ENCODE measurements around the gene EMP2.
A peak's percentile ranks its signal among the peaks of the same experiment; 100 is the strongest.
"Not testable (repeated sequence)": the region's sequence is repeated elsewhere in the genome, so short reads cannot be mapped to it uniquely, and the experiment has no call there.

The EMP2 gene

DNA sequence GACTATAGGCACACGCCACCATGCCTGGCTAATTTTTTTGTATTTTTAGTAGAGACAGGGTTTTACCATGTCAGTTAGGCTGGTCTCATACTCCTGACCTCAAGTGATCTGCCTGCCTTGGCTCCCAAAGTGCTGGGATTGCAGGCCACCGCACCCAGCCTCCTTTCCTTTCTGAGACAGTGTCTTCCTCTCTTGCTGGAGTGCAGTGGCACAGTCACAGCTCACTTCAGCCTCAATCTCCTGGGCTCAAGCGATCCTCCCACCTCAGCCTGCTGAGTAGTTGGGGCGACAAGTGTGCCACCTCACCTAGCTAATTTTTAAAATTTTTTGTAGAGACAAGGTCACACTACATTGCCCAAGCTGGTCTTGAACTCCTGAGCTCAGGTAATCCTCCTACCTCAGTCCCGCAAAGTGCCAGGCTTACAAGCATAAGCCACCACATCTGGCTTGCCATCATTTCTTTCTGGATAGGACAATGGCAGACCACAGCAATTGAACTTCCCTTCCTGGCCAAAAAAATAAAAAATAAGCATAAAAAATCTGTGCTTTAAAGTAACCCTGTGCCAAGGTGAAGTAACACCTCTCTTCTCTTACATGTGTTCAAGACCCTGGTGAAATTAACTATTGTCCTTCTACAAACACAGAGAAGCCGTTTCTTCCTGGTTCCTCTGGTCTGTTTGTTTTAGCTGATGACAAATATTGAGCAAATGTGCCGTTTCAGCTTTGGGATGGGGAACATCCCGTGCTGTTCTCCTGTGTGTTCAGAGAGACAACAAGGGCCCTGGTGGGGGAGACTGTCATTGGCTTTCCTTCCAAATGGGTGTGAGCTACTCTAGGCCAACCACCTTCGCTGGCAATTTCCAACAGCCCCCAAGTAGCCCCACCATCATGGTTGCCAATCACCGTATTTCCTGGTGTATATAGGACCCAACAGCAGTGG, 60.2 kb downstream of the EMP2 start:
- no peak for DNase-seq

DNA sequence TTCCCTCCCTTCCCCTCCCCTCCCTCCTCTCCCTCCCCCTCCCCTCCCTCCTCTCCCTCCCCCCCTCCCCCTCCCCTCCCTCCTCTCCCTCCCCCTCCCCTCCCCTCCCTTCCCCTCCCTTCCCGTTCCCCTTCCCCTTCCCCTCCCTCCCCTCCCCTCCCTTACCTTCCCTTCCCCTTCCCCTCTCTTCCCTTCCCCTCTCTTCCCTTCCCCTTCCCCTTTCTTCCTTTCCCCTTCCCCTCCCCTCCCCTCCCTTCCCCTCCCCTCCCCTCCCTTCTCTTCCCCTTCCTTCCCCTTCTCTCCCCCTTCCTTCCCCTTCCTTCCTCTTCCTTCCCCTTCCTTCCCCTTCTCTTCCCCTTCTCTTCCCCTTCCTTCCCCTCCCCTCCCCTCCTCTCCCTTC, 61.1 kb downstream of the EMP2 start:
- no peak for DNase-seq

DNA sequence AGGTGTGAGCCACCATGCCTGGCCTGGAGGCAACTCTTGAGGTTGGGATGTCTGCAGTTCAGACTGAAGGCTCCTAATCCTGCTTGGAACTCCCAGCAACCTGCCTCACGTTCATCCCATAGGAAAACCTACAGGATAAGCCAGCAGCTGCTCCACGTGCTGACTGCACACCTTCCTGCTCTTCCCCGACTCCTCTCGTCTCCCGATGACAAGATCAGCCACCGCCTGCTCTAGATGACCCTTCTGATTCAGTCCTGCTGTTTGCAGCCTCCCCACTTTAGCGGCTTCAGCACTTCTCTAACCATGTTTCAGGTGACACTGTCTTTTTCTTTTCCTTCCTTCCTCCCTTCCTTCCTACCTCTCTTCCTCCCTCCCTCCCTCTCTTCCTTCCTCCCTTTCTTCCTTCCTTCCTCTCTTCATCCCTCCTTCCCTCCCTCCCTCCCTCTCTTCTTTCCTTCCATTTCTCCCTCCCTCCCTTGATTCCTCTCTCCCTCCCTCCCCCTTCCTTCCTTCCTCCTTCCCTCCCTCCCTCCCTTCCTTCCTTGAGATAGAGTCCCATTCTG, 61.8 kb downstream of the EMP2 start:
- DNase-seq, result no peak

DNA sequence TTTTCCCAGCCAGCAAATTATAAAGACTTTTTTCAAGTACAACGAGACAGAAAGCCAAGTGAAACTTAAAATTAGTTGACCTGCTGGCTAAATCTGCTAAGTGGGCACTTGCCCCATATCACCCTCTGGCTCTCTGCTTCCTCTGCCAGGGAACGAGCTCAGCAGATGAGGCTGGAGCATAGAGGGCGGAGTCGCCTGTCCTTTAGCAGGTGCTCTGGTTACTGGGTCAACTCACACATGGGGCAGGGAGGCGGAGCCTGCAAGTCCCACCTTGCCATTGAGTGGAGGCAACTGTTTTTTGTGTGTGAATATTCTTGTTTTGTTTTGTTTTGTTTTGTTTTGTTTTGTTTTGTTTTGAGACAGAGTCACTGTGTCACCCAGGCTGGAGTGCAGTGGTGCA, 62.5 kb downstream of the EMP2 start:
- DNase-seq, result no peak

DNA sequence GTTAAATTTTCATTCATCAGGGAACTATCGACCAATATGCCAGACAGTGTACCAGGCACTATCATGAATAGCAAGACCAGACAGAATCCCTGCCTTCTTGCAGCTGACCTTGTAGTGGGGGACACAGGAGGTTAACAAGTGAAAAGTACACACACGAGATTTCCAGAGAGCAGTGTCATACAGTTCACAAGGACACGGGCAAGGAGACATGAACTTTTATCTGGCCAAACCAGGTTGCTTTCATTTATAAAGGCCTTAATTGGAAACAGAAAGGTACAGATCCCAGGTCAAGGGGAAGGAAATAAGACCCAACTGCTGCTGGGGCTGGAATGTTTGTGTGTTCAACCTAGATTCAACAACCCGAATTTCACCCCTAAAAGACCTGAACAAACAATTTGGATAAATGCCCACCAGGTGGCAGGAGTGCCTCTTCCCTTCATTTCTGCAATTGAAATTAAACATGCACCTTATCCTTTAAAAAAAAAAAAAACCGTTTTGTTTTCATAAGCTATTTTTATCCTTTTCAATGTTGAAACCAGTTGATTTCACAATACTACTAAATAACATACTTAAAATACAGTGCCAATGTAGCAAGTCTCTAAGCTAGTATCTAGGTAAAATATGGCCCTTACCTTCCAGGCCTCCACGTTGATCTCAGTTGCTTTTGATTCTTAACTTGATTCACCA, 65.9 kb downstream of the EMP2 start:
- peak; percentile 68 for DNase-seq

DNA sequence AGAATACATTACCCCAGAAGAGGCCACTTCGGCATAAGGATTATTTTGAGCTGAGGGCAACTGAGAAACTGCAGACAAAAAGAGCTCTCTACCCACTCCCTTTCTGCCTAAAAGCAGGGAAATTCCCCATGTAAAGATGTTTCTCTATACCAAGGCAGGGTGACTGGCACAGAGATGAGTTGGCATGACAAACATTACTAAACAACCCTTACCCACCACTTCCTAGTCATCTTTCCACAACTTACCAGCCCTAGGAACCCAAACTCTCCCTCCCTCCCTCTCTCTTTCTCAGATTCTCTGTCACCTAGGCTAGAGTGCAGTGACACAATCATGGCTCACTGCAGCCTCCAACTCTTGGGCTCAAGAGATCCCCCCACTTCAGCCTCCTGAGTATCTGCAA, 68.6 kb downstream of the EMP2 start:
- DNase-seq, result no peak

DNA sequence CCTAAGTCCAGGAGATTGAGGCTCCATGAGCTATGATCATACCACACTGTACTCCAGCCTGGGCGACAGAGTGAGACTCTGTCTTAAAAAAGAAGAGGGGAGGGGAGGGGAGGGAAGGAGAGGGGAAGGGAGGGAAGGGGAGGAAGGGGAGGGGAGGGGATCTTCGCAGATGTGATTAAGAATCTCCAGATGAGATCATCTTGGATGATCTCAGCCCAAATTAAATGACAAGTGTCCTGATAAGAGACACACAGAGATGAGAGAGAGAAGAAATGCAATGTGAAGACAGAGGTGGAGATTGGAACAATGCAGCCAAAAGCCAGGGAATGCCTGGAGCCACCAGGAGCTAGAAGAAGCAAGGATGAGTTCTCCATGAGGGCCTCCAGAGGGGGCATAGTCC, 70.1 kb downstream of the EMP2 start:
- no peak for DNase-seq

DNA sequence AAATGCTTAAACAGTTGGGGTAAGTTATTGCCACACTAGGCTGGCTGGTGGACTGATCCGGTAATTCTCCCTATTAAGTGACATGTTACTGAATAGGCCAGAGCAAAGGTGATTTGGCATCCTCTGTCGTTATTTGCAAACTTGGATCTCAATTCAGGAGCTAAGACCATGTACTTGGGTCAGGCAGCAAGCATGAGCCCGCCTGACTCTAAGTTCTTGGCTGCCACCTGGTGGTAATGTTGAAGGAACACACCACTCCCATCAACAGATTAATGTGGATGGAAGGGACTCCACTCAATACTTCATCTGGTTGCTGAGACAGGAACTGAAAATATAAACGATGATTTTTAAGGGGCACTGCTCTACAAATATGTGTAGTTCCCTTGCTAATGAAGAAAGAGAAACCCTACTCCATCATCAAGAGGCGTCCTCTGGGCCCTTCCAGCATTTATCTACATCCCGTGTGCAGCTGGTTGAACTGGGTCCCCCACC, 70.8 kb downstream of the EMP2 start:
- peak; percentile 63 for DNase-seq

DNA sequence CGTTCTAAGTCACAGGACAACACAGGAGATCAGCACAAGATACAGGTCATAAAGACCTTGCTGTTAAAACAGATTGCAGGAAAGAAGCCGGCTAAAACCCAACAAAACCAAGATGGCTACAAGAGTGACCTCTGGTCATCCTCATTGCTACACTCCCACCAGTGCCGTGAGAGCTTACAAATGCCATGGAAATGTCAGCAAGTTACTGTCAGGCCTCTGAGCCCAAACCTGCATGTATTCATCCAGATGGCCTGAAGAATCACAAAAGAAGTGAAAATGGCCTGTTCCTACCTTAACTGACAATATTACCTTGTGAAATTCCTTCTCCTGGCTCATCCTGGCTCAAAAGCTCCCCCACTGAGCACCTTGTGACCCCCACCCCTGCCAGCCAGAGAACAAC, 75.1 kb downstream of the EMP2 start:
- DNase-seq, result not testable (repeated sequence)

DNA sequence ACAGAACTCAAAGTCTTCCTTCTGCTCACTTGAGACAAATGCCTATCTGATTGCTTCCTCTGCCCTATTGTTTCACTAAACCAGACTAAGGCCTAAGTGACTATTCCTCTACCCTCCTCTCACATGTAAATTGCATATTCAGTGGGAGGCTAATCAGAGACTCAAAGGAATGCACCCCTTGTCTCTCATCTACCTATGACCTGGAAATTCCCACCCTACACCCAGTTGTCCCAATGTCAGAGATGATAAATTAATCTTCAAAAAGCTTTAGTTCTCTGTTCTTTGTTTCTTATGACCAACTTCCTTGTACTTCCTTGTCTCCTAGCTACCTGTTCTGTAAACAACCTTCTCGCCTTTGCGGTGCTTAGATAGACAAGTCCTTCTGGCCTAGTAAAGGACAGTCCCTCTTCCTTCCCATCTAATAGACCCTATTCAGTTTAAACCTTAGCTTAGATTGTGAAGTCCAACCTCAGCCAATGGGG, 76.0 kb downstream of the EMP2 start:
- no peak for DNase-seq

DNA sequence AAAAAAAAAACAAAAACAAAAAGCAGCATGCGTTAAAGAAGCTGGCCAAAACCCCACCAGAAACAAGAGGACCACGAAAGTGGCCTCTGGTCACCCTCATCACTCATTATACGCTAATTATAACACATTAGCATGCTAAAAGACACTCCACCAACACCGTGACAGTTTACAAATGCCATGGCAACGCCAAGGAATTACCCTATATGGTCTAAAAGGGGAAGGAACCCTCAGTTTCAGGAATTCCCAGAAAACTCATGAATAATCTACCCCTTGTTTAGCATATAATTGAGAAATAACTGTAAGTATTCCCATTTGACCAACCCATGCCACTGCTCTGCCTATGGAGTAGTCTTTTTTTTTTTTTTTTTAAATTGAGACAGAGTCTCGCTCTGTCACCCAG, 77.6 kb downstream of the EMP2 start:
- DNase-seq, result no peak

DNA sequence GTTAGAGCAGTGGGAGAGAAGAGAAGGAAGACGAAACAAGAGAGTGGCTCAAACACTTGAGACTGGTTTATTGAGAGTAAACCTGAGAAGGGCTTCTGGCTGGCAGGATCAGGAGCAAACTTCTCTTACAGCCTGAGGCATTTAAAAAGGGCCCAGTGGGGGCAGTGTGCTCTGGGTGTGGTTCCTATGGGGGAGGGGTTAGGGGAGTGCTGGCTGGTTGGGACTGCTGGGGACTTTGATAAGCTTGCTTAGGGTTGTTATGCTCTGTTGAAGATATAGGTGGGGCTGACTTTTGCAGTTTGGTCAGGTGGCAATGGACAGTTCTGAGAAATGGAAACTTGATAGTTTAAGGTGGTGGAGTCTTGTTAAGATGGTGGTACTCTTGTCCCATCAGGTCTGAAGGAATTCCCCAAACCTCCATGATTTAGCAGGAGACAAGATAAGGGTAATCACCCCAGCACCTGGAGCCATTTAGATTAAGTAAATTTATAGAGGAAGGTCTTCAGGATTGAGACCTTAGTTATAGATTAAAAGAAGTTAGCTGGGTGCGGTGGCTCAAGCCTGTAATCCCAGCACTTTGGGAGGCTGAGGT, 79.3 kb downstream of the EMP2 start:
- DNase-seq, result no peak

DNA sequence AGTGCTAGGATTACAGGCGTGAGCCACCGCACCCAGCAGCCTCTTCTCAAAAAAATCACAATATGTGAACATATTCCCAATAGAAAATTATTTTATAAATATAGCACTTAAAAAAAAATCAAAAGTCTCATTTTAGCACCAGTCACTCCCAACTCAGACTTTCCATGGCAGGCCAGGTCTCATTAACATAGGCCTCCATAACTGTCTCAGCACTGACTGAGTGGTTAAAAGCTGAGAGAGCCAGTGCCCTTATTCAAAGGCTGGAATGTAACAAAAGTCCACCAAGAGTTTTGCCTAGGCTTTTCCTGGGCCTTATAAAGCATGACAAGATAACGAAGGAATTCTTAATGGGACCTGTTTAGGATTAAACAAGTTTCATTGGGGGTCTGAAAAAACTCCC, 79.8 kb downstream of the EMP2 start:
- DNase-seq, result no peak

DNA sequence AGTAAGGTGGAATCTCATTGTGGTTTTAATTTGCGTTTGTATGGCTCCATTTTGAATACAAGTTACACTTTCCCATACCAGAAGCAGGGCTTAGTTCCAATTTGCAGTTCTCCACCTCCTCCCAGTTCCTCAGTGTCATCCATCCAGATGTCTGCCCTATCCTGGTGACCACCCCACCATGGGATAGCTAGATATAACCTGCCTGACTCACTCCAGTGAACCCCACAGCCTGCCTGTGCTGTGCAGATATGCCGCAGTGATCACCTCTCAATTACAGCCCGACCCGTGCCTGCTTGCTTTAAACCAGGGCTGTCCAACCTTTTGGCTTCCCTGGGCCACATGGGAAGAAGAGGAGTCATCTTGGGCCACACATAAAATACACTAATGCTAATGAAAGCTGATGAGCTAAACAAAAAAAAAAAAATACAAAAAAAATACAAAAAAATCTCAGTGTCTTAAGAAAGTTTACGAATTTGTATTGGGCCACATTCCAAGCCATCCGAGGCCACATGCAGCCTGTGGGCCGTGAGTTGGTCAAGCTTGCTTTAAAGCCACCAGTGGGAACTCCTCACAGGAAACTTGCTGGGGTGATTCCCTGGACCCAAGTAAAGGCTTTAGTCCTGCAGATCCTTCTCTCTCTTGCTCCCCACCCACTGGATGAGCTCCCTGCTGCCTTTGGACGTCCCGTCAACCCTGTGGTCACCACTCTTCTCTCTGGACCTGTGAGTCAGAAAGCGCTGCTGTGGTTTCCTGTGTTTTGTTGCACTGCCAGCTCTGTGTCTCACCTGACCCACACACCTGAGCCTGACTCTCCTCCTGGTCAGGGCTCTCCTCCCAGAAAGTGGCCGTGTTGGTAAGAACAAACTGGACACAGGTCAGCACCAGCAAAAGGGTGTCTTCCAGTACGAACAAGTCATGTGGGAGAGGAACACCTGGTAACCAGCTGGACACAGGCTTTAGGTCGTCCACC, 83.0 kb downstream of the EMP2 start:
- no peak for DNase-seq

DNA sequence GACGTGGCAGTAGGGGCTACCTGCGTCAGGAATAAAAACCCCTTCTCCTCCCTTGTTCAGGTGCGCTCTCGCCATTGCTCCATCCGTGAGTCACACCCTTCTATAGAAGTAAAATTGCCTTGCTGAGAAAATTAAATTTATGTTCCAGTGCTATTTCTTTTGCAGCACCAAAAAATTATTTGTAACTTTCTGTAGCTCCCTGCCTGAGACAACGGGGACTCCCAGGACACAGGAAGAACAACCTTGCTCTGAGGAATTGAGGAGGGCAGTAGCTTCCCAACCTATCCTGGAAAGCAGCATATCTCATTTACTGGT, 85.4 kb downstream of the EMP2 start:
- no peak for DNase-seq

DNA sequence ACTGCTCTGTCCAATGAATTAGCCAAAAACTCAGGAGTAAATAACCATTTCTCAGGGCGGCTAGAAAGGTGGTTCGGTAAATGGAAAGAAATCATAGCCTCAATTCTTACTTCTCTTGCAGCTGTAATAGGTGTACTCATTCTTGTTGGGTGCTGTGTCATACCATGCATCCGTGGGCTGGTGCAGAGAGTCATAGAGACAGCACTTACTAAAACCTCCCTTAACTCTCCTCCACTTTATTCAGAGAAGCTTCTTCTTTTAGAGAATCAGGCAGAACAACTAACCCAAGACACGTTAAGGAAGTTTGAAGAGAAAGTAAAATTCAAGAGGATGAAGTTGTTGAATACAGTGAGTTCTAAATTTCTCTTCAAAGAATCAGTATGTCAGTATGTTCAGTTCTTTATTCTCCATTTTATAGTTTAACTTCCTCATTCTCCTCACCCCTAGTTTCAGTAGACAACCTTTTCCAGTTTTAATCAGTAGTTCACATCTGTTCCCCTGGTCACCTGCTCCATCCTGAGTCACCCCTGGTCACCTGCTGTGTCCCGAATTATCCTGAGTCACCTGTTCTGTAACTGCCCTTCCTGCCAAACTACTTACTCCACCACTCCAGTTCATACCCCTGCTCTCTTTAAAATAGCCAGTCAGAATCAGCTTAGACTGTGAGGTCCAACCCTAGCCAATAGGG, 85.9 kb downstream of the EMP2 start:
- no peak for DNase-seq

DNA sequence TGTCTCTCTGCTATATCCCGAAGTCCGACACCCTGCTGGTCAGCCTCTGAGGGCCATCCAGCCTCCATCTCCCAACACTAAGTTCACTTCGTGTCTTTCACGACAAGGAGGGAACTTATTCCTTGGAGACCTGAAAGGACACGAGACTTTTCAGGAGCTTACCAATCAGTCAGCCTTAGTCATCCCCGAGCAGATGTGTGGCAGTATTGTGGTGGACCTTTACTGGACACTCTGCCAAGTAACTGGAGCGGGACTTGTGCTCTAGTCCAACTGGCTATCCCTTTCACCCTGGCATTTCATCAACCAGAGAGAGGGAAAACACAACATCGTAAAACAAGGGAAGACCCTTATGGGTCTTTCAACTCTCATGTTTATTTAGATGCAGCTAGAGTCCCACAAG, 87.1 kb downstream of the EMP2 start:
- DNase-seq, result no peak

DNA sequence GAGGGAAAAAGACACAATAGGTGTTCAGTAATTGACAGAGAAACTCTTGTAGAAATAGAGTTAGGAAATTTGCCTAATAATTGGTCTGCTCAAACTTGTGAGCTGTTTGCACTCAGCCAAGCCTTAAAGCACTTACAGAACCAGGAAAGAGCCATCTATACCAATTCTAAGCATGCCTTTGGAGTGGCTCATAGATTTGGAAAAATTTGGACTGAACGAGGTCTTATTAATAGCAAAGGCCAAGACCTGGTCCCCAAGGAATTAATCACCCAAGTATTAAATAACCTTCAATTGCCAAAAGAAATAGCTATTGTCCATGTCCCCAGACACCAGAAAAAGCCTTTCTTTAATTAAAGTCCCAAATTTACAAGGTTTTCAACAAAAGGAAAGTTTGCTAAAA, 90.3 kb downstream of the EMP2 start:
- no peak for DNase-seq

DNA sequence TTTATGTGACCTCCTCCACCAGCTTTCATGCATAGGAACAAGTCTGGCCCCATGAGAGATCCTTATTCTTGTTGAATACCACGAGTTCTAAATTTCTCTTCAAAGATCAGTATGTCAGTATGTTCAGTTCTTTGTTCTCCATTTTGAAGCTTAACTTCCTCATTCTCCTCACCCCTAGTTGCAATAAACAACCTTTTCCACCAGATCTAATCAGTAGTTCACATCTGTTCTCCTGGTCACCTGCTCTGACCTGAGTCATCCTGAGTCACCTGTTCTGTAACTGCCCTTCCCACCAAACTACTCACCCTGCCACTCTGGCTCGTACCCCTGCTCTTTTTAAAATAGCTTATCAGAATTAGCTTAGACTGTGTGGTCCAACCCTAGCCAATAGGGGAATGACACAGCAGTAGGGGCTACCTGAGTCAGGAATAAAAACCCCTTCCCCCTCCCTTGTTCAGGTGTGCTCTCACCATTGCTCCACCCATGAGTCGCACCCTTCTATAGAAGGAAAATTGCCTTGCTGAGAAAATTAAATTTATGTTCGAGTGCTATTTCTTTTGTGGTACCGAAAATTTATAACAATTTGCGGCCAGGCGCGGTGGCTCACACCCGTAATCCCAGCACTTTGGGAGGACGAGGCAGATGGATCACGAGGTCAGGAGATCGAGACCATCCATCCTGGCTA, 94.6 kb downstream of the EMP2 start:
- no peak for DNase-seq

DNA sequence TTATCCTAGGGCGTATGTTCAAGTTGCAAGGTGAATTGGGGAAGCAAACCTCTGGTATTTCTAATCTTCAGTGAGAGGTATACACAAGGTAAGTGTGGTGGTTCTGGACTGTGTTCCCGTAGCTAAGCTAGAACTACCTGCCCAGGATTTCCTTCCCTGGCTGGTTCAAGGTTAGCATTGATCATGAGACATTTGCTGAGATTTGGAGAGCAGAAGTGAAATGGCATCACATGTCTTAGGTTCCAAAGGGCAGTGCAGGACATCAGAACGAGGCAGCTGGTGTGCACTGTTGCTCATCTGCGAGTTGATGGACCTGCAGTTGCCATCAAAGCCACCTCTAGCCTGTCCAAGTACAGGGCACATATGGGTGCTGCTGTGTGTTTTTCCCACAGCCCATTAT, 95.2 kb downstream of the EMP2 start:
- DNase-seq, result no peak

DNA sequence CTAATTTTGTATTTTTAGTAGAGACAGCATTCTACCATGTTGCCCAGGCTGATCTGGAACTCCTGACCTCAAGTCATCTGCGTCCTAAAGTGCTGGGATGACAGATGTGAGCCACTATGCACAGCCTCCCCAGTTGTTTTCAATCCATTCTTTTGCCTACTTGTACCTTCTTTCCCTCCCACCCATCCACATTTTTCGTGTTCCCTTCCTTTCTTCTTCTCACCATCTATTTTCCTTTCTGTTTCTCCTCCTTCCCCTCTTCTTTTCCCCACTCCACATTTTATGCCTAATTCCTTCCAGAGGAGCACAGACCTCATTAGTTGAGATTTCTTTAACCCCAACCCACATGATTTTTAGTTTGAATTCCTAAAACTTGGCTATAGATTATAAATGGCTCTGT, 100.2 kb downstream of the EMP2 start:
- DNase-seq, result no peak

All from NCI-H1694 (cell line).